Skeletal muscle satellite cell (primary cell): ENCODE results near the gene USP17L28. TPM values are rescaled to one million over a fixed set of nuclear protein-coding genes. Genes with fewer than 3 reads are reported as not detected.
"Not testable (repeated sequence)": the region's sequence is repeated elsewhere in the genome, so short reads cannot be mapped to it uniquely, and the experiment has no call there.

Experiments
- H3K27me3 ChIP-seq: 2 replicates; pipeline ENCODE4 v1.7.0; 2013; ENCODE audit warnings: low read length; ENCODE audit not compliant: control insufficient read depth, insufficient read depth
- H3K36me3 ChIP-seq: 2 replicates; pipeline ENCODE4 v1.7.0; 2013; ENCODE audit warnings: mild to moderate bottlenecking, control low read depth, low read length; ENCODE audit not compliant: insufficient read depth
- H3K4me1 ChIP-seq: 2 replicates; pipeline ENCODE4 v1.7.0; 2013; ENCODE audit warnings: low read length; ENCODE audit not compliant: control insufficient read depth, insufficient read depth
- H3K4me2 ChIP-seq: 2 replicates; pipeline ENCODE4 v1.7.0; 2013; ENCODE audit warnings: mild to moderate bottlenecking, low read length
- H3K4me3 ChIP-seq: 2 replicates; pipeline ENCODE4 v1.7.0; 2013; ENCODE audit warnings: low read length
- H3K9ac ChIP-seq: 2 replicates; pipeline ENCODE4 v1.7.0; 2013; ENCODE audit warnings: mild to moderate bottlenecking, low read depth, low read length, moderate library complexity
- H3K9me3 ChIP-seq: replicated peaks from 2 replicates; pipeline ENCODE4 v1.7.0; 2013; ENCODE audit warnings: mild to moderate bottlenecking, control low read depth, low read length
- total RNA-seq: library from RNA; depleted of rRNA; stranded (reverse); fragments of >200 nt; gene quantifications from 2 replicates; pipeline ENCODE4 v1.2.3, GENCODE V29; 2012; rRNA removed

Gene USP17L28
- not detected in 2 replicates for total RNA-seq

- H3K4me1 ChIP-seq, H3K36me3 ChIP-seq, H3K9me3 ChIP-seq, H3K4me2 ChIP-seq, H3K9ac ChIP-seq, H3K27me3 ChIP-seq, H3K4me3 ChIP-seq: not testable (repeated sequence)
Measured at GRCh38 chr4:9348593-9348992, at the start of gene USP17L28. USP17L28 (plus strand) TSS chr4:9348893; CDS start chr4:9348893, 0 bp downstream.

- not testable (repeated sequence) for H3K27me3 ChIP-seq, H3K4me1 ChIP-seq, H3K36me3 ChIP-seq, H3K9me3 ChIP-seq, H3K4me2 ChIP-seq, H3K4me3 ChIP-seq, H3K9ac ChIP-seq
Measured at GRCh38 chr4:9324191-9324590, 24.5 kb upstream of the USP17L28 start.

GRCh38 chr4:9324865-9325264 is 23.8 kb upstream of the USP17L28 start, which contains the start of gene USP17L24:
USP17L24 (plus strand) TSS chr4:9325165; CDS start chr4:9325165, 0 bp downstream.
- H3K9me3 ChIP-seq, H3K27me3 ChIP-seq, H3K9ac ChIP-seq, H3K4me3 ChIP-seq, H3K4me1 ChIP-seq, H3K4me2 ChIP-seq, H3K36me3 ChIP-seq: not testable (repeated sequence)

- not testable (repeated sequence) for H3K4me2 ChIP-seq, H3K4me1 ChIP-seq
Measured at GRCh38 chr4:9329611-9330010, 19.1 kb upstream of the USP17L28 start, which contains the start of gene USP17L25. USP17L25 (plus strand) TSS chr4:9329911; CDS start chr4:9329911, 0 bp downstream.

GRCh38 chr4:9334358-9334757 is 14.3 kb upstream of the USP17L28 start, which contains the start of gene USP17L26:
USP17L26 (plus strand) TSS chr4:9334658; CDS start chr4:9334658, 0 bp downstream.
- not testable (repeated sequence) for H3K4me1 ChIP-seq, H3K27me3 ChIP-seq, H3K4me2 ChIP-seq, H3K9me3 ChIP-seq, H3K9ac ChIP-seq, H3K36me3 ChIP-seq, H3K4me3 ChIP-seq

More at GRCh38 chr4:9329611-9330010, 19.1 kb upstream of the USP17L28 start, which contains the start of gene USP17L25:
- H3K9ac ChIP-seq, H3K36me3 ChIP-seq, H3K4me3 ChIP-seq, H3K27me3 ChIP-seq, H3K9me3 ChIP-seq: not testable (repeated sequence)

- H3K27me3 ChIP-seq, H3K4me1 ChIP-seq, H3K4me3 ChIP-seq, H3K4me2 ChIP-seq, H3K9me3 ChIP-seq, H3K9ac ChIP-seq, H3K36me3 ChIP-seq: not testable (repeated sequence)
Measured at GRCh38 chr4:9339103-9339502, 9.6 kb upstream of the USP17L28 start, which contains the start of gene USP17L5. USP17L5 (plus strand) TSS chr4:9339403; CDS start chr4:9339403, 0 bp downstream.

GRCh38 chr4:9343848-9344247 is 4.8 kb upstream of the USP17L28 start, which contains the start of gene USP17L27:
USP17L27 (plus strand) TSS chr4:9344148; CDS start chr4:9344148, 0 bp downstream.
- H3K9ac ChIP-seq, H3K4me1 ChIP-seq, H3K4me2 ChIP-seq: not testable (repeated sequence)

GRCh38 chr4:9350866-9351265 is 2.2 kb downstream of the USP17L28 start:
- H3K9me3 ChIP-seq, H3K27me3 ChIP-seq, H3K9ac ChIP-seq, H3K36me3 ChIP-seq, H3K4me2 ChIP-seq, H3K4me3 ChIP-seq, H3K4me1 ChIP-seq: not testable (repeated sequence)

More at GRCh38 chr4:9343848-9344247, 4.8 kb upstream of the USP17L28 start, which contains the start of gene USP17L27:
- H3K9me3 ChIP-seq, H3K27me3 ChIP-seq, H3K36me3 ChIP-seq, H3K4me3 ChIP-seq: not testable (repeated sequence)

- not testable (repeated sequence) for H3K9ac ChIP-seq, H3K4me1 ChIP-seq, H3K27me3 ChIP-seq, H3K4me2 ChIP-seq, H3K36me3 ChIP-seq, H3K9me3 ChIP-seq, H3K4me3 ChIP-seq
Measured at GRCh38 chr4:9353338-9353737, 4.6 kb downstream of the USP17L28 start, which contains the start of gene USP17L29. USP17L29 (plus strand) TSS chr4:9353638; CDS start chr4:9353638, 0 bp downstream.

GRCh38 chr4:9362829-9363228 is 14.1 kb downstream of the USP17L28 start, which contains the start of gene USP17L30:
USP17L30 (plus strand) TSS chr4:9363129; CDS start chr4:9363129, 0 bp downstream.
- H3K4me3 ChIP-seq, H3K9me3 ChIP-seq, H3K27me3 ChIP-seq, H3K4me2 ChIP-seq, H3K9ac ChIP-seq, H3K36me3 ChIP-seq, H3K4me1 ChIP-seq: not testable (repeated sequence)

- not testable (repeated sequence) for H3K9ac ChIP-seq, H3K9me3 ChIP-seq, H3K36me3 ChIP-seq, H3K4me1 ChIP-seq, H3K4me2 ChIP-seq, H3K27me3 ChIP-seq, H3K4me3 ChIP-seq
Measured at GRCh38 chr4:9379881-9380280, 31.2 kb downstream of the USP17L28 start.

GRCh38 chr4:9381012-9381534 is 32.4 kb downstream of the USP17L28 start:
- H3K36me3 ChIP-seq, H3K4me1 ChIP-seq, H3K27me3 ChIP-seq, H3K9ac ChIP-seq, H3K9me3 ChIP-seq: not testable (repeated sequence)
- H3K4me3 ChIP-seq: peak overlapping the region; percentile 58
- peak overlapping the region; percentile 76 for H3K4me2 ChIP-seq
